Effector memory CD8-positive, alpha-beta T cell (primary cell): ENCODE data around the gene LBH.

Source experiments
- ATAC-seq: fragments of 150-1000 bp; cut with Tn5 transposase; replicated peaks from 2 replicates; pipeline ENCODE4 v1.10.0; 2021; ENCODE audit warnings: mild to moderate bottlenecking, moderate library complexity
- DNase-seq, 3 experiments: peaks; one replicate each; pipeline ENCODE4 v3.0.0; 2021
- H3K27ac Mint-ChIP-seq, 2 donors: one replicate each; pipeline ENCODE4 v1.8.0; 2022; ENCODE audit warnings: mild to moderate bottlenecking in 2 of 2, mixed read lengths in 2 of 2, moderate library complexity in 2 of 2
- H3K27me3 Mint-ChIP-seq, 2 donors: one replicate each; pipeline ENCODE4 v1.8.0; 2022; ENCODE audit warnings: mixed read lengths in 2 of 2
- H3K36me3 Mint-ChIP-seq: one replicate; pipeline ENCODE4 v1.8.0; 2022; ENCODE audit warnings: mild to moderate bottlenecking, moderate library complexity, mixed read lengths; ENCODE audit not compliant: insufficient read depth
- H3K4me1 Mint-ChIP-seq, 2 donors: one replicate each; pipeline ENCODE4 v1.8.0; 2022; ENCODE audit warnings: low read depth in 2 of 2, mixed read lengths in 2 of 2
- H3K4me3 Mint-ChIP-seq, 2 donors: one replicate each; pipeline ENCODE4 v1.8.0; 2022; ENCODE audit warnings: mild to moderate bottlenecking in 2 of 2, mixed read lengths in 2 of 2, moderate library complexity in 2 of 2
- H3K9me3 Mint-ChIP-seq, 2 donors: one replicate each; pipeline ENCODE4 v1.8.0; 2022; ENCODE audit warnings: mixed read lengths in 2 of 2
- total RNA-seq, 9 experiments: gene quantifications; one replicate each; lab custom pipeline; 2026; lab: John Stamatoyannopoulos, UW

LBH gene
- 154 to 504 (median 227) reads per million in 9 experiments for total RNA-seq

DNA sequence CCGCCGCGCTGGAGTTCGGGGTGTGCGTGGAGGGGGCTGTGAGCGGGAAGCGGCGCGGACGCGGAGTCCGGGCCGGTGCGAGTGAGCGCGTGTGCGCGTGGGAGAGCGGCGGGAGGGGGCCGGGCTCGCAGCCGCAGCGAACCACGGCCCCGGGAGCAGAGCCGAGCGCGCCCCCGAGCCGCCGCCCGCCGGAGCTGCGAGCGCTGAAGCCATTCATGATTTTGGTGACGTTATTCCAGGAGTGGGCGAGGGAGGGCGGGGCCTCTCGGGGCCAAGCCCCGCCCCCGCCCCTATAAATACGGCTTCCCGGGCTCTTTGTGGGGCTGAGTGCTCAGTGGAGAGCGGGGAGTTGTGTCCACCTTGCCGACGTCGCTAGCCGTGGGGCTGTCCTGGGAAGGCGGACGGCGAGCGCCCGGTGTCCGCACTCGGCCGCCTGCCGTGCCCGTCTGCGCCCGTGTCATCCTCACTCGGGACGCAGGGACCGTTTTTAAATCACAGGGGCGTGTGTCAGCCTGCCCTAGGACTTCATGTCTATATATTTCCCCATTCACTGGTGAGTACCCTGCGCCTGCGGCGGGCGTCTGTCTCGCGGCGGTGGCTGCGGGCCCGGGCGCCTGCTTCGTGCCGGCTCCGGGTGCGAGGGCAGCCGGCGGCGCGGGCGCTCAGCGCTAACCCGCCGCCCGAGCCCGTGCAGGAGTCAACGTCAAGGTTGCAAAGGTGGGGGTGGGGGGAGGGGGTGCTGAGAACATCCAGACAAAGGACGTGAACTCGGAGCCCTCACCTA lies at the start of gene LBH:
Gene LBH, plus strand, starts transcription at position 323 of the 784 bp plus-strand sequence. Its CDS starts 205 bp downstream, at position 528.
- peak within 1 kb of the TSS; percentile 89 to 93 for H3K4me3 Mint-ChIP-seq
- DNase-seq = peak; percentile 74 to 81 (median 80)
- H3K4me1 Mint-ChIP-seq = peaks cover 51 to 62% of the 10 kb centered on the region in 2 donors
- ATAC-seq = peak; percentile 57
- H3K27me3 Mint-ChIP-seq = no peaks in the 10 kb centered on the region
- H3K27ac Mint-ChIP-seq = peak within 1 kb of the TSS; percentile 91 to 97
- H3K9me3 Mint-ChIP-seq = no peaks in the 10 kb centered on the region
- peaks cover 55% of the 10 kb centered on the region for H3K36me3 Mint-ChIP-seq

DNA sequence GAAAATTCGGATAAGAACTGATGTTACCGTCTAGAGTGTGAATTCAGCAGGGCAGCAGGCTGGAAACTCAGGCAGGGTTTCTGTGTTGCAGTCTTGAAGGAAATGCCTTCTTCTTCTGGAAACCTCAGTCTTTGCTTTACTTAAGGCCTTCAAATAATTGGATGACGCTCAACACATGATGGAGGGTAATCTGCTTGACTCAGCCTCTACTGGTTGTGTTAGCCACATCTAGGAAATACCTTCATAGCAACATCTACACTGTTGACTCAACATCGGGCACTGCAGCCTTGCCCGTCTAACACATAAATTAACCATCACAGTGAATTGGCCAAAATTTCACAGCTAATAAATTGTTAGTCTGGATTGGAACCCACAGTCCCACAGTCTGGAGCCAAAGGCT lies 47.3 kb upstream of the LBH start:
- Mint-ChIP-seq H3K27ac (no peak overlapping the region), H3K4me3 (no peak overlapping the region), H3K36me3 (peaks cover 30% of the 10 kb centered on the region), H3K4me1 (no peaks in the 10 kb centered on the region), H3K9me3 (no peaks in the 10 kb centered on the region), H3K27me3 (peaks cover 0 to 28% of the 10 kb centered on the region in 2 donors)
- no peak for DNase-seq
- no peak for ATAC-seq

DNA sequence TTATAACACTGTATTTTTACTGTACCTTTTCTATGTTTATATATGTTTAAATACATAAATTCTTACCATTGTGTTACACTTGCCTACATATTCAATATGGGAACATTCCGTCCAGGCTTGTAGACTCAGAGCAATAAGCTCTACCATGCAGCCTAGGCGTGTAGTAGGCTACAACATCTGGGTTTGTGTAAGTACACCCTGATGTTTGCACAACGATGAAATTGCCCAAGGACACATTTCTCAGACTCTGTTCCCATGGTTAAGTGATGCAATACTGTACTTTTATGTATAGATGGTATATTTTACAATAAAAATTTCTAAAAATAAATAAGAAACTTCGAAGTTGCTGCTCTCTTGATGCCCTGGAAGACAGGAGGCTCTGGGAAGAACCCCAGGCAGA lies 46.2 kb upstream of the LBH start:
- ATAC-seq (no peak), DNase-seq (no peak)
- Mint-ChIP-seq H3K4me3 (no peak overlapping the region), H3K36me3 (peaks cover 19% of the 10 kb centered on the region), H3K9me3 (no peaks in the 10 kb centered on the region), H3K27ac (no peak overlapping the region), H3K27me3 (peaks cover 0 to 28% of the 10 kb centered on the region in 2 donors), H3K4me1 (no peaks in the 10 kb centered on the region)

DNA sequence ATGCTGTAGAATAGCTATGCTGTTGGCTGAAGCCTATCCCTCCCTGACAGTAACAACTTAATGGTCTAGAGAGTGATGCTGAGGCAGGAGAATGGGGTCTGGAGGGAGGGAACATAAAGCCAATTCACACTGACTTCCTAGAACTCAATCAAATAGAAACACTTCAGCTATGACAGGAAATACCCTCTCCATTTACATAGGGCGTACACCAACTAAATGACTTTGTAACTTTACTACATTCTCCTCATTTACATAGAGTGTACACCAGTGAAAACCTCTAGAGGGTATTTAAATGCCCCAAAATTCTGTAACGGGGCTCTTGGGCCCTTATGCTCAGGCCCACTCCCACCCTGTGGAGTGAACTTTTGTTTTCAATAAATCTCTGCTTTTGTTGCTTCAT lies 43.0 kb upstream of the LBH start:
- DNase-seq (no peak), ATAC-seq (no peak)
- no peak overlapping the region for H3K4me3 Mint-ChIP-seq
- H3K9me3 Mint-ChIP-seq = no peaks in the 10 kb centered on the region
- H3K36me3 Mint-ChIP-seq = peaks cover 4% of the 10 kb centered on the region
- no peaks in the 10 kb centered on the region for H3K4me1 Mint-ChIP-seq
- H3K27me3 Mint-ChIP-seq = peaks cover 0 to 19% of the 10 kb centered on the region in 2 donors
- H3K27ac Mint-ChIP-seq = no peak overlapping the region

DNA sequence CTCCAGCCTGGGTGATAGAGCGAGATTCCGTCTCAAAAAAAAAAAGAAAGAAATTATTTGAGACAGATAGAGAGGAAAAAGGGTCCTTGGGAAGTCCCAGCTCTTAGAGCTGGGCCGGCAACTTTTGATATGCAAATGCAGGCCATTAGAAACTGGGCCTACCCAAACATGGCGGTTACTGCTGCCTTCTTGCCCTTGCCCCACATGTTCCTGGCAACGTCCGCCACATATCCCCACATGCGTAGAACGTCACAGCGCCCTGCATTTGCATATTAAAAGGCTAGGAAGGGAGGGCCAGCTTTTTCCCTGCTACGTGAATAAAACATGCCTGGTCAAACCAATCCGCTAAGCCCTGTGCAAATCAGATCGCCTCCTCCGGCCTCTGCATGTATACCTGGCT lies 40.7 kb upstream of the LBH start:
- Mint-ChIP-seq H3K4me3 (no peak overlapping the region), H3K27me3 (peaks cover 0 to 21% of the 10 kb centered on the region in 2 donors), H3K36me3 (peaks cover 4% of the 10 kb centered on the region), H3K4me1 (peaks cover 0 to 2% of the 10 kb centered on the region in 2 donors), H3K27ac (no peak overlapping the region), H3K9me3 (no peaks in the 10 kb centered on the region)
- no peak for DNase-seq
- ATAC-seq = no peak

DNA sequence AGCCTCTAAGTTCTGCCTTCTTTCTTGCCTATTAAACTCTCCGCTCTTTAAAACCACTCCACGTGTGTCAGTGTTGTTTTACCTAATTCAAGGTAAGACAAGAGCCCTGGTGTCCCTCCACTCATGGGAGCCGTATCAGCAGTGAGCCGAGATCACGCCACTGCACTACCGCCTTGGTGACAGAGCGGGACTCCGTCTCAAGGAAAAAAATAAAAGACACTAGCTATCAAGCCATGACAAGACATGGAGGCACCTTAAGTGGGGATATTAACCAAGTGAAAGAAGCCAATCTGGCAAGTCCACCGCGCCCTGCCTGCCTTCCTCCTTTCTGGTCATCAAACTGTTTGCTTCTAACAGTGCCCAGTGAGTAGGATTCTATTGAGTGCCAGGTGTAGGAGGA lies 40.2 kb upstream of the LBH start:
- H3K27me3 Mint-ChIP-seq = peaks cover 0 to 17% of the 10 kb centered on the region in 2 donors
- no peak overlapping the region for H3K4me3 Mint-ChIP-seq
- no peaks in the 10 kb centered on the region for H3K9me3 Mint-ChIP-seq
- H3K4me1 Mint-ChIP-seq = peaks cover 0 to 2% of the 10 kb centered on the region in 2 donors
- H3K27ac Mint-ChIP-seq = no peak overlapping the region
- peaks cover 4% of the 10 kb centered on the region for H3K36me3 Mint-ChIP-seq
- ATAC-seq (no peak), DNase-seq (no peak)

DNA sequence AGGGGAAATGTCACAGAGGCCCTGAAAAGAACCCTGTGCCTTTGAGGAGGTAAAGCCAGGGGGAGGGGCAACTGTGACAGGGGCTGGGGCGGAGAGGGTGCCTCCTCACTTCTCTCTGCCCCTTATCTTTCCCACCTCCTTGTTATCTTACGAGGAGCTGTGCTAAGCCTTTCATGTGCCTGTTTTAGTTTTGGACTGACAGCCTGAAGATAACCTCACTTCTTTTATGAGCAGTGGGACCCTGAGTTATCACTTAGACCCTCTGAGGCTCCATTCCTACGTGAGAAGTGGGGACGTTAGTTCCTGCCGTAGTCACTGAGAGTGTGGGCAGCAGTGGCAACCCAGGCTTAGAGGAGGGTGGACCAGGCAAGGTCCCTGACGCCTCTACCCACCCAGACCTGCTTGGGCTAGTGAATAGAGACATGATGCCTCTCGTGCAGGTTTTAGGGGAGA lies 39.5 kb upstream of the LBH start:
- Mint-ChIP-seq H3K27me3 (peaks cover 0 to 15% of the 10 kb centered on the region in 2 donors), H3K9me3 (no peaks in the 10 kb centered on the region), H3K4me1 (peaks cover 0 to 2% of the 10 kb centered on the region in 2 donors), H3K27ac (no peak overlapping the region), H3K36me3 (peaks cover 4% of the 10 kb centered on the region), H3K4me3 (no peak overlapping the region)
- no peak for ATAC-seq
- no peak for DNase-seq

DNA sequence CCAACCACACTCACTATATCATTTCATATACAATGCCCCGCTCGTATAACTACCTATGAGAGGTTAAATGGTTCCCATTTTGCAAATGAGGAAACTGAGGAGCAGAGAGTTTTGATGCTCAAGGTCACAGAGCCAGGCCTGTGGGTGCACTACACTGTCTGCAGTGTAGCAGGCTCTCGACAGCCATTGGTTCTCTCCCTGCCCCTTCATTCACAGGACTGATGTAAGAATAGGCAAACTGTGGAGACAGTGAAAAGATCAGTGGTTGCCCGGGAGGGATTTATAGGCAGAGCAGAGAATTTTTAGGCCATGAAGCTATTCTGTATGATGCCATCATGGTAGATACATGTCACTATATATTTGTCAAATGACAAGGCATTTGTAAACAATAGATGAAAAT lies 39.0 kb upstream of the LBH start:
- peaks cover 0 to 15% of the 10 kb centered on the region in 2 donors for H3K27me3 Mint-ChIP-seq
- H3K4me3 Mint-ChIP-seq = no peak overlapping the region
- peaks cover 4% of the 10 kb centered on the region for H3K36me3 Mint-ChIP-seq
- no peaks in the 10 kb centered on the region for H3K9me3 Mint-ChIP-seq
- peaks cover 0 to 2% of the 10 kb centered on the region in 2 donors for H3K4me1 Mint-ChIP-seq
- no peak overlapping the region for H3K27ac Mint-ChIP-seq
- ATAC-seq = no peak
- no peak for DNase-seq

DNA sequence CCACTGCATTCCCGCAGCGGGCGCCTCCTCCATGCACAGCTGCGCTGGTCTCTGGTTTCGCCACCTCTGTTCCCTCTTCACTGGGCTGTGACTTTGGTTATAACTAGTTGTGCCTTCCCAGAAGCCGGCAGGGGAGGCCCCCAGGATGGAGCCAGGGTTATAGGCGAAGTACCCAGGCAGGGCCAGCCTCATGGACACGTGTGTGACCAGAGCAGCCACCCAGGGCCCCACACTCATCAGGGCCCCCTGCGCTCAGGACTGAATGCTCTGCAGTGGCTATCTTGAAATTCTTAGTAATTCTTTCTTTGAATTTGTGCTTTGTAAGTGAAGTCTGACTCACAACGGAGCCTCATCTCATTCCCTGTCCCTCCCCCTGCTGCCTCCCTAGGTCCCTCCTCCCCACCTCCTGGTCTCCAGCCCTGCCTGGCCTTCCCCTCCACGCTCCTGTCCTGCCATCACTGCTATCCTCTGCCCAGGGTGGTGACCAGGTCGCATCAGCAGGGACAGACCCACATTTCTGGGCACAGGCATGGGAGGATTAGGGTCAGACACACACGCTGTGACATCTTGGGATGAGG lies 38.1 kb upstream of the LBH start:
- H3K27ac Mint-ChIP-seq = no peak overlapping the region
- ATAC-seq = no peak
- H3K4me3 Mint-ChIP-seq = no peak overlapping the region
- no peaks in the 10 kb centered on the region for H3K36me3 Mint-ChIP-seq
- H3K9me3 Mint-ChIP-seq = no peaks in the 10 kb centered on the region
- H3K4me1 Mint-ChIP-seq = peaks cover 0 to 2% of the 10 kb centered on the region in 2 donors
- no peak for DNase-seq
- H3K27me3 Mint-ChIP-seq = peaks cover 0 to 15% of the 10 kb centered on the region in 2 donors

DNA sequence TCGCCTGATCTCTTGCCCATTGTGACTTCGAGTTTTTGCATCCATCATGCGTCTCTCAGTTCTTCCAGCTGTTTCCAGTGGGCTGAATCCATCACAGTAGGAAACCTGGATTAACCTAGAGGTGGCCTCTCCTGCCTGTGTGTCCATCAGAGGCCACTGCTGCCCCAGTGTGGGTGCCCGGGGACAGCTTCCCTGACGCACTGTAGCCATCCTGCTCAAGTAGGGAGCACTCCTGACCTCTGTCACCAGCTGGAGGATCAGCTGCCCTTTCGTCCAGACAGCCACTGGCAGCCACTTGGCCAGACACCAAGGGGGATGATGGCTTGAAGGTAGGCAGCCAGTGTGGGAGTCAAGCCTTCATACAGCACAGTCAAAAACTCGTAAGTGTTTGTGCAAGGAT lies 36.9 kb upstream of the LBH start:
- no peak overlapping the region for H3K4me3 Mint-ChIP-seq
- ATAC-seq = no peak
- DNase-seq = no peak
- peaks cover 0 to 2% of the 10 kb centered on the region in 2 donors for H3K4me1 Mint-ChIP-seq
- no peaks in the 10 kb centered on the region for H3K36me3 Mint-ChIP-seq
- peaks cover 0 to 15% of the 10 kb centered on the region in 2 donors for H3K27me3 Mint-ChIP-seq
- H3K9me3 Mint-ChIP-seq = no peaks in the 10 kb centered on the region
- H3K27ac Mint-ChIP-seq = no peak overlapping the region

DNA sequence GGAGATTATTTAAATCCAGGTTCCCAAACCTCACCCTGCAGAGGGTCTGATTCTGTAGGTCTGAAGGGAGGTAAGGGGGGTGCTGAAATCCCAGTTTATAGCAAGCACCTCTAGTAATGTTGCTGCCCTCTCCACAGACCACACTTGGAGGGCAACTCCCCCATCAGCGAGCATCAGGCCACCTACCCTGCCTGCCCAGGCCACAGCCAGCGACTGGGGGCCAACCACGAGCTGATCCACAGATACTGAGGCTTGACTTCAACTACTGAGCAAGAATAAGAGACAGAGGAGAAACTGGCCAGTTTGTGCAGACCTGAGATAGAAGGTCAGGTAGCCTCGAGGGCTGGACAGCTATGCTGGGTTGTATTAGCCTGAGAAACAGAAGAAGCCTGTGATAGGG lies 36.3 kb upstream of the LBH start:
- Mint-ChIP-seq H3K27me3 (peaks cover 0 to 15% of the 10 kb centered on the region in 2 donors), H3K27ac (no peak overlapping the region), H3K36me3 (no peaks in the 10 kb centered on the region), H3K4me3 (no peak overlapping the region), H3K9me3 (no peaks in the 10 kb centered on the region), H3K4me1 (peaks cover 0 to 2% of the 10 kb centered on the region in 2 donors)
- no peak for DNase-seq
- no peak for ATAC-seq

DNA sequence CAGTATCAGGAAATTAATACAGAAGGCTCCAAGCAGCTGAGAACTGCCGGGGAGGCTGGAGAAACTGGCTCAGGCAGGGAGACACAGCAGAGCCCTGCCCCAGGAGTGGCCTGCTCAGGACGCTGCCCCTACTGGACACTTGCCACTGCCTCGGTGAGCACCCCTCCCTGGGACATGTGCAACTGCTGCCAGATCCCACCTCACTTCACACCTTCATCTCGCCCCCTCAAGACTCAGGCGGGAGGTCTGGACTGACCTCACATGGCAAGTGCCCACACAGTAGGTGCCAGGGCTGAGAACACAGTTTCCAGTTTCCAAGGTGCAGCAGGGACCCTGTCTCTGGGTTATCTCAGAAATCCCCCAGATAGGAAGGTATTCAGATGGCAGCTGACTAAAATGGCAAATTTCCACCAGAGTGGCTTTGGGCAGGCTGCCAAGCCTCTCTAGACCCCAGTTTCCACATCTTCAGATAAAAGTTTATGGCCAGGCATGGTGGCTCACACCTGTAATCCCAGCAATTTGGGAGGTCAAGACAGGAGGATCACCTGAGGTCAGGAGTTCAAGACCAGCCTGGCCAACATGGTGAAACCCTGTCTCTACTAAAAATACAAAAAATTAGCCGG lies 33.7 kb upstream of the LBH start:
- Mint-ChIP-seq H3K27me3 (peaks cover 0 to 15% of the 10 kb centered on the region in 2 donors), H3K4me3 (no peak overlapping the region), H3K27ac (no peak overlapping the region), H3K4me1 (peaks cover 0 to 2% of the 10 kb centered on the region in 2 donors), H3K9me3 (no peaks in the 10 kb centered on the region), H3K36me3 (no peaks in the 10 kb centered on the region)
- ATAC-seq (no peak), DNase-seq (no peak)

DNA sequence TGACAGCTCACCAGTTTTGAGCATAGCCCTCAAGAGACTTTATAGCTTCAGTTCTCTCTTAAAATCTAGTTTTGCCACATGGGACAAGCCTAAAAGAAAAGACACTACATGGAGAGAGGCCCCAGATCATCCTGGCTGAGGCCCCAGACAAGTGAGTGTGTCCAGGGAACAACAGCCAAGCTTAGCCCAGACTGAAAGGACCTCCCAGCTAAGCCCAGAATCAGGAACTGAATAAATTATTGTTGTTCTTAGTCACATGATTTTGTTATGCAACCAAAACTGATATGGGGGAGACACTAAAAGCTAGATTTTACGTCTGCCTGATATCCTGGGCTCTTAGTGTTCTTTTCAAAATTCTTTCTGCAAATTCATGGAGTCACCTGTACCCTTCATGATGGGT lies 29.3 kb upstream of the LBH start:
- no peak overlapping the region for H3K4me3 Mint-ChIP-seq
- no peak overlapping the region for H3K27ac Mint-ChIP-seq
- DNase-seq = no peak

More for the DNA sequence above, 29.3 kb upstream of the LBH start:
- ATAC-seq = no peak
- no peaks in the 10 kb centered on the region for H3K9me3 Mint-ChIP-seq
- no peaks in the 10 kb centered on the region for H3K4me1 Mint-ChIP-seq
- H3K36me3 Mint-ChIP-seq = no peaks in the 10 kb centered on the region
- no peaks in the 10 kb centered on the region for H3K27me3 Mint-ChIP-seq
